OCI-LY3 (cell line): ENCODE data around the gene PSMD11.

ENCODE experiments used
- CTCF ChIP-seq: fragments of 200-600, 300-600 bp; sonication (generic); IDR thresholded peaks from 2 replicates; pipeline ENCODE4 v1.5.1; 2014; ENCODE audit warnings: antibody characterized with exemption, low read length, low read depth
- EZH2phosphoT487 ChIP-seq: fragments of 200-600 bp; shearing (Covaris generic); IDR thresholded peaks from 2 replicates; pipeline ENCODE4 v1.6.1; 2018; ENCODE audit warnings: antibody characterized with exemption, mixed run types, low read depth

- TF ChIP-seq CTCF (no peak), EZH2phosphoT487 (no peak)
These were observed 47.3 kb downstream of the PSMD11 start for GRCh38 chr17:32491371-32492263.
